GM21619 (cell line): ENCODE measurements around the gene DAND5.
A peak's percentile ranks its signal among the peaks of the same experiment; 100 is the strongest.
"Not testable (repeated sequence)": the region's sequence is repeated elsewhere in the genome, so short reads cannot be mapped to it uniquely, and the experiment has no call there.

Experiments
- ATAC-seq: cut with Tn5 transposase; IDR thresholded peaks from one replicate; pipeline ENCODE4 v1.9.1; 2021; ENCODE audit not compliant: unreplicated experiment

DAND5 gene

DNA sequence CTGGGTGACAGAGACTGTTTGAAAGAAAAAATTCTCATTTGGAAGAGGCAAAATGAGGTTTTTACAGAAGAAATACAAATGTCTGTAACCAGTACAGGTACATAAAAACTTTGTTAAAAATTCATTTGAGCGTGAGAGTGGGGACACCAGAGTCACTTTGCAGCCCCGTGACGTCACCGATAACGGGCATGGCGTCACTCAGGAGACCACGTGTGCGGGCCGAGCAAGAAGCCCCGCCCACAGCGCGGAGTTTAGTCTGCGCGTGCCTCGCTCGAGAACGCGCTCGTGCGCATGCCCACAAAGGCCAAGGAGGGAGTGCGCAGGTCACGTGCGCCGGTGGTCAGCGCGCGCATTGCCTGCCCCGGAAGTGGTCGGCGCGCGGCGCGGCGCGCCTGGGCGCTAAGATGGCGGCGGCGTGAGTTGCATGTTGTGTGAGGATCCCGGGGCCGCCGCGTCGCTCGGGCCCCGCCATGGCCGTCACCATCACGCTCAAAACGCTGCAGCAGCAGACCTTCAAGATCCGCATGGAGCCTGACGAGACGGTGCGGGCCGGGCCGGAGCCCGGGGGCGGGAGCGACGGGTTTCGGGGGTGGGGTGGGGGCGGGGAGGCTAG lies 23.8 kb upstream of the DAND5 start, which contains the start of gene RAD23A:
Gene RAD23A (plus strand): TSS at position 384 of the 613 bp plus-strand sequence. CDS start 87 bp downstream, at position 471.
- peak; percentile 68 for ATAC-seq

DNA sequence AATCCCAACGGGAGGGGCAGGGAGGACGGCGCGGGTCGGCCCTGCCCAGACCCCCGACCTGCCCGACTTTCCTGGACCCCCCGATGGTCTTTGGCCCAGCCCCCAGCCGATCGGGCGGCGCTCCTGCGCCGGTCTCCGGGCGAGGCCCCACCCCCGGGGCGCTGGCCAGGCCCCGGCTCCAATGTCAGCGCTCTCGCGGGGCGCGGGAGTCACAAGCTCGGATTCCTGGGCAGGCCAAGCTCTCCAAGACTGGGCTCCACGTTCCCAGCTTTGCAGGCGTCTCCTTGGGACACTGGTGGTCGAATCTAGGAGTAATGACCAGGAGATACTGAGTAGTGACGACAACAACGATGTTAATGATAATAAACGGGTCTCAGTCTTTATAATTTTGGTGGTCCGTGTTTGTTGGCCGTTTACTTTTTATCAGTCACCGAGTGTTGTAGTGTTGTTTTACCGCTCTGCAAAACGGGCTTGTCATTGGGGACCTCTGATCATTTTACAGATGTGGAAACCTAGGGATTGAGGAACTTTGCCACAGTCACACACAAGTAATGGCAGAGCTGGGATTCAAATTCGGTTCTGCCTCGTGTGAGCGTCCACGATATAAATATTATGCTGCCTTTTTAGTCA lies 23.2 kb upstream of the DAND5 start:
- peak; percentile 35 for ATAC-seq

DNA sequence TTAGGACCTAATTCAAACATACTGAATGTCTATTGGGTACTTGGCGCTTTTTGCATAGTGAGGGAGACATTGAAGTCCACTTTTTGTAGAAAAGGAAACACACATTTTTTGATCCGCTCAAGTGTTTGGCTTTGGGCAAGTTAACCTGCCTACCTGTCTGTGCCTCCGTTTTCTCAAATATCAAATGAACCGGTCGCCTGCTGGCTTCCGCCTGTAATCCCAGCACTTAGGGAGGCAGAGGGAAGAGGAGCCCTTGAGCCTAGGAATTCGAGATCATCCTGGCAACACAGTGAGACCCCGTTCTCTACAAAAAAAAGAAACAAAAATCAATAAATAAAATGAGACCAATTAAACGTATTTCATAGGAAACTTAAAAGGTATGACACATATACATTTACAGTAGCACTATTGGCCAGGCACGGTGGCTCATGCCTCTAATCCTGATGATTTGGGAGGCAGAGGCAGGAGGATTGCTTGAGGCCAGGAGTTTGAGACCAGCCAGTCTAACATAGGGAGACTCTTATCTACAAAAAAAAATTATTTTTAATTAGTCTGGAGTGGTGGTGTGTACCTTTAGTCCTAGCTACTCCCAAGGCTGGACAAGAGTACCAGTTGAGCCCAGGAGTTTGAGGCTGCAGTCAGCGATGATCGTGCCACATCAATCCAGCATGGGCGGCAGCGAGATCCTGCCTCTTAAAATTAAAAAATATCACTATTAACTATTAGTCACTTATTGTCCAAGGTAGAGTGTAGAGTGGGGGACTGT lies 22.5 kb upstream of the DAND5 start:
- no peak for ATAC-seq

DNA sequence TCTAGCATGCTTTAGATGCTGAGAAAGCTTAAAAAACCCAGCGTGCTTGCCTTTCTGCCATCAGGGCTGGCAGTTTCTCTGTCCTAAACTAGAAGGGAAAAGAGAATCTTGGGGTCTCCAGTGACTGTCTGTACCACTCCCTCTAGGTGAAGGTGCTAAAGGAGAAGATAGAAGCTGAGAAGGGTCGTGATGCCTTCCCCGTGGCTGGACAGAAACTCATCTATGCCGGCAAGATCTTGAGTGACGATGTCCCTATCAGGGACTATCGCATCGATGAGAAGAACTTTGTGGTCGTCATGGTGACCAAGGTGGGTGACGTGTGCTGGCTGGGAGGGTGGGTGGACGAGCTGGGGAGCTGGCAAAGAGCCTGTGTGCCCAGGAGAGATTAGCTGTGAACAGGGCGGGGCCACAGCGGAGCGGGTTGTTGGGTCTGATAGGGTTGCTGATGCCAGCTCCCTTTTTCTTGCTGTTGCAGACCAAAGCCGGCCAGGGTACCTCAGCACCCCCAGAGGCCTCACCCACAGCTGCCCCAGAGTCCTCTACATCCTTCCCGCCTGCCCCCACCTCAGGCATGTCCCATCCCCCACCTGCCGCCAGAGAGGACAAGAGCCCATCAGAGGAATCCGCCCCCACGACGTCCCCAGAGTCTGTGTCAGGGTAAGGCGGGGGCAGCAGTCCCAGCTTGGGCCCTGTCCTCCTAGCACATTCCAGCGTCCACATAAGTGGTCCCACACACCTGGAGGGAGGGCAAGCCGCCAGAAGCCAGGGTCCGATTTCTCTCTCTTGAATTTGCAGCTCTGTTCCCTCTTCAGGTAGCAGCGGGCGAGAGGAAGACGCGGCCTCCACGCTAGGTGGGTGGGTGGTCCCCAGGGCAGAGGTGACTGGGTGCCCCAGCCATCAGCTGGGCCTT lies 21.4 kb upstream of the DAND5 start:
- no peak for ATAC-seq

DNA sequence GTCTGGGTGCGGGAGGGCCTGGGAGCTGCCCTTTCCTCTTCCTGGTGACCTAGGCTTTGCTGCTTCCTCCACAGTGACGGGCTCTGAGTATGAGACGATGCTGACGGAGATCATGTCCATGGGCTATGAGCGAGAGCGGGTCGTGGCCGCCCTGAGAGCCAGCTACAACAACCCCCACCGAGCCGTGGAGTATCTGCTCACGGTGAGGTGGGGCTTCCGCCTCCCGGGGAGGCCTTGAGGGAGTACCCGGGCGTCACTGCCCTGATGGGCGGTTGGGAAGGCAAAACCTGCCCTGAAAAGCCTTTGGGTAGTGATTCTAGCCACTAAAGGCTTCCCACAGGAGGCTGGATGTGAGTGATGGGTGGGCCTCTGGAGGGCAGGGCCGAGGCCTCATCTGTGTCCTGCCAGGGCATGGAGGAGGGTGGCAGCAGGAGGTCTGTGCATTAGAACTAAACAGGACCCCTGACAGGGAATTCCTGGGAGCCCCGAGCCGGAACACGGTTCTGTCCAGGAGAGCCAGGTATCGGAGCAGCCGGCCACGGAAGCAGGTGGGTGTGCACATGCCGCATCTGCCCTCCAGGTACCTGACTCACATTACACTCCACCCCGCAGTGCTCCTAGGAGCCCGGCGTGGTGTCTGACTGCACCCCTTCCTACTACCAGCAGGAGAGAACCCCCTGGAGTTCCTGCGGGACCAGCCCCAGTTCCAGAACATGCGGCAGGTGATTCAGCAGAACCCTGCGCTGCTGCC lies 20.6 kb upstream of the DAND5 start:
- ATAC-seq: no peak

DNA sequence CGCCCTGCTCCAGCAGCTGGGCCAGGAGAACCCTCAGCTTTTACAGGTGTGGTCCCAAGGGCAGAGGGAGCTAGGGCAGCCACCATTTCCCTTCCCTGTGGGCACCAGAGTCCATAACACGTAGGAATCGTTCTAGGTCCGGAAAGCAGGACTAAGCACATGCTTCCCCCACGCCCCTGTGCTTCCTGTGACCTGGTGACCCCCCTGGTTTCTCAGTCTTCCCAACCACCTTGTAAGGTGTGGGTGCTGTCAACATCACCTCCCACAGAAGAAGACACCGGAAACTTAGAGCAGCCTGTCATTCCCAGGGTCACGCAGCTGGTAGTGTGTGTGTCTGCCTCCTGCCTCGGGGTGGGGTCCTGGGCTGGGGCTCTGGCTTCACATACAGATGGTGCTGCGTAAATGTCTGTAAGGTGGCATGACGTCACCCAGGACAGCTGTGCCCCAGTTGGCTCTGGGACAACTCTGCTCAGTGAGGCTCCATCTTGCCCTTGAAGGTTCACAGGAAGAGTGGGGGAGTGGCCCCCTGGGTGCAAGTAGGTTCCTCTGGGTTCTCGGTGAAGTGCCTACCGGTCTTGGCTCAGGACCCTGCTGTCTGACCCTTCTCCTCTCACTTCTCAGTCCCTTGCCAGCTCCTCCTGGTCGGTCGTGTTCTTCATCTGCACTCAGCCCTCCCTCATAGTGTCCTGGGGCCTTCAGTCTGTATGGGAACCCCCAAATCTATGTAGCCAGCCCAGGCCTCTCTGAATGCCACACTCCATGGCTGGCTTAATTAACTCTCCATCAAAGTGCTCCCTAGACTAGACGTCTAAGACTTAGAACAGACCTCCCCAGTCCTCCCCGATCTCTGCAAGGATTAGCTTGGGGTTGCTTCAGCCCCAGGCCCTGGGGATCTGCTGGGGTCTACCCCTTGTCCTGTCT lies 19.8 kb upstream of the DAND5 start:
- ATAC-seq: no peak

DNA sequence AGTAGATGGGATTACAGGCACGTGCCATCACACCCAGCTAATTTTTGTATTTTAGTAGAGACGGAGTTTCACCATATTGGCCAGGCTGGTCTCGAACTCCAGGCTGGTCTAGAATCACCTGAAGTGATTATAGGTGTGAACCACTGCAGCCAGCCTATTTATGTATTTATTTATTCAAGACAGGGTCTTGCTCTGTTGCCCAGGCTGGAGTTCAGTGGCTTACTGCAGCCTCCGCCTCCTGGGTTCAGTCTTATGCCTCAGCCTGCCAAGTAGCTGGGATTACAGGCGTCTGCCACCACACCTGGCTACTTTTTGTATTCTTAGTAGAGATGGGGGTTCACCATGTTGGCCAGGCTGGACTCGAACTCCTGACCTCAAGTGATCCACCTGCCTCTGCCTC lies 17.3 kb upstream of the DAND5 start:
- not testable (repeated sequence) for ATAC-seq

DNA sequence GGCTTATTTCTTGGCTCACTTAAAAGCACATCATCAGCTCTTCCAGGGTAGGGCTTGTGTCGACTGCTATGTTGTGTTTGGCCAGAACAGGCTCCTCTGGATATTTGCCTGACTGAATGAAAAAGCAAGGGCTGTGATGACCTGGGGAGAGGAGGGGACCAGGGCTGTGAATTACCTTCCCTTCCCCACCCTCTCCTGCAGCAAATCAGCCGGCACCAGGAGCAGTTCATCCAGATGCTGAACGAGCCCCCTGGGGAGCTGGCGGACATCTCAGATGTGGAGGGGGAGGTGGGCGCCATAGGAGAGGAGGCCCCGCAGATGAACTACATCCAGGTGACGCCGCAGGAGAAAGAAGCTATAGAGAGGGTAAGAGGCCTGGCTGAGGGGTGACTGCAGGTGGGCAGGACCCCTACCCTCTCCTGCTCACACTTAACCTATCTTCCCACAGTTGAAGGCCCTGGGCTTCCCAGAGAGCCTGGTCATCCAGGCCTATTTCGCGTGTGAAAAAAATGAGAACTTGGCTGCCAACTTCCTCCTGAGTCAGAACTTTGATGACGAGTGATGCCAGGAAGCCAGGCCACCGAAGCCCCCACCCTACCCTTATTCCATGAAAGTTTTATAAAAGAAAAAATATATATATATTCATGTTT lies 16.8 kb upstream of the DAND5 start:
- ATAC-seq: no peak

DNA sequence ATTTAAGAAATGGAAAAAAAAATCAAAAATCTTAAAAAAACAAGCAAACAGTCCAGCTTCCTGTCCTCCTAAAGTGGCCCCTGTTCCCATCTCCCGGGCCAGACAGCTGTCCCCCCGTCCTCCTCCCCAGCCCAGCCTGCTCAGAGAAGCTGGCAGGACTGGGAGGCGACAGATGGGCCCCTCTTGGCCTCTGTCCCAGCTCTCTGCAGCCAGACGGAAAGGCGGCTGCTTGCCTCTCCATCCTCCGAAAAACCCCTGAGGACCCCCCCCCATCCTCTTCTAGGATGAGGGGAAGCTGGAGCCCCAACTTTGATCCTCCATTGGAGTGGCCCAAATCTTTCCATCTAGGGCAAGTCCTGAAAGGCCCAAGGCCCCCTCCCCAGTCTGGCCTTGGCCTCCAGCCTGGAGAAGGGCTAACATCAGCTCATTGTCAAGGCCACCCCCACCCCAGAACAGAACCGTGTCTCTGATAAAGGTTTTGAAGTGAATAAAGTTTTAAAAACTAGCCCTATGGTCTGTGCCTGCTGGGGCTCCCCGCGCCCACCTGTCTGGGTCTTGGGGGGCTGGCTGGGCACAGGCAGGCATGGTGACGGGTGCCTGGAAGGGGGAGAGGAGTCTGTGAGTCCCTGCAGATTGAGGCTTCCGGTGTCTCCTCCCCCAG lies 16.1 kb upstream of the DAND5 start:
- no peak for ATAC-seq

DNA sequence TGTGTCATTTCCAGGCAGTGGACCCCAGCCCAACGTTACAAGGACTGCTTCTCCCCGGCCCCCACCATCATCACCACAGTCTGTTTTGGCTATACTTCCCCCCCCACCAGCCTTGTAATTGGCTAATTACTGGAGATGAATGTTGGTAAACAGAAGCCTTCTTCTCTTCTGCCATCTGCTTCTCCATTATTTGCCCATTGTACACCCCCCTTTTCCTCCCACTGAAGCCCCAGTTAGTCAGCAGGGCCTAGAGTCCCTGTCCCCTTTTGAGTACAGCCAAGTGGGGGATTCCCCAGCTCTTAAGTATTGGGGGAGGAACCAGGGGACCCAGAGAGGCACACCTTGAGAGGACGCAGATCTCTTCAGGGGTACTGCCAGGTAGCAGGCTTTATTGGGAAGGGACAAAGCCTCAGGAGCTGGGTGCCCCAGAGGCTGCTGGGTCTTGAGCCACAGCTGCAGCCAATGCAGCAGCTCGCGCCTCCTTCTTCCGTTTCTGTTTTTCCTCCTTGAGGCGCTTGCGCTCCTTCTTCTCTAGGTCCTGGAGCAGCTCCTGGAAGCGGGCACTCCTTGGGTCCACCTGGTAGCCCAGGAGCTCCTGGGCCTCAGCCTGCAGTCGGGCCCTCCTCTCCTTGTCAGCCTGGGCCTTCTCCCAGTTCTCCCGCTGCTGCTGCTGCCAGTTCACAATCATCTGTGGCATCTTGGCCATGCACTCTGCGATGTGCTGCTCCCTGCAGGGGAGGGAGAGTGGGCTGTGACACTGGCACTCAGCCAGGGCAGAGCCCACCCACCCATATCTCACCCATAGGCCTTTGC lies 15.4 kb upstream of the DAND5 start:
- no peak for ATAC-seq

DNA sequence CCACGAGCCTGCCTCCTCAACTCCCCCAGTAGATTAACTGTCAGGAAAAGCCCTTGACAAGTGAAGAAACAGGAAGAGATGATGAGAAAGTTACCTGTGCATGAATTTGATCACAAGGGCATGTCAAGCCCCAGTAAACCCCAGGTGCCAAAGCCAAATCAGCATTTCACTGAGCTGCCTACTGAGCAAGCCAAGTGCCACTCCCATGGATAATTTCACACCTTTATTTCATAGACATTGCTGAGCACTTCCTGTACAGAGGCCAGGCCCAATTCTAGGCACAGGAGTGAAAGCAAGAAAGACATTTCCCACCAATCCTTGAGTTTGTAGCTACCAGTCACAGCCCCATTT lies 14.8 kb upstream of the DAND5 start:
- ATAC-seq: no peak

DNA sequence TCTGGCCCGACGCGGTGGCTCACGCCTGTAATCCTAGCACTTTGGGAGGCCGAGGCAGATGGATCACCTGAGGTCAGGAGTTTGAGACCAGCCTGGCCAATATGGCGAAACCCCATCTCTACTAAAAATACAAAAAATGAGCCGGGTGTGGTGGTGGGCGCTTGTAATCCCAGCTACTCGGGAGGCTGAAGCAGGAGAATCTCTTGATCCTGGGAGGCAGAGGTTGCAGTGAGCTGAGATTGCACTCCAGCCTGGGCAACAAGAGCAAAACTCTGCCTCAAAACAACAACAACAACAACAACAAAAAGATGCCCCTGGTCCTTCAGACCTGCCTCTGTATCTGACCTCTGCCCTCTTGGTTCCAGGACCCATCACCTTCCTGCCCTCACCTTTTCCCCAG lies 13.8 kb upstream of the DAND5 start:
- ATAC-seq: not testable (repeated sequence)

DNA sequence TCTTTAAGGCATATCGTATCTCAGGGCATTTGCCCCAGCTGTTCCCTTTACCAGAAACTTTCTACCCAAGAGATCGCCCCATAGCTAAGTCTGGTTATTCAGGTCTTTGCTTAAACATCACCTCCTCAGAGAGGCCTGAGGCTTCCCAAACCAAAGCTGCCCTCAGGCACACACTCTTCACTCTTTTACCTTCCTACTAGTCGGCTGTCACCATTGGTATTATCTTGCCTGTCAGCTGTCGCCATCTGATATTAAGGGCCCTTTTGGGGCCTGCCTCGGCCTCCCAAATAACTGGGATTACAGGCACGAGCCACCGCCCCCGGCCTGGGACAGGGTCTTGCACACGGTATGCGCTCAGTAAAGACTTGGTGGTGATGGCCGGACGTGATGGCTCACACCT lies 13.4 kb upstream of the DAND5 start:
- no peak for ATAC-seq

DNA sequence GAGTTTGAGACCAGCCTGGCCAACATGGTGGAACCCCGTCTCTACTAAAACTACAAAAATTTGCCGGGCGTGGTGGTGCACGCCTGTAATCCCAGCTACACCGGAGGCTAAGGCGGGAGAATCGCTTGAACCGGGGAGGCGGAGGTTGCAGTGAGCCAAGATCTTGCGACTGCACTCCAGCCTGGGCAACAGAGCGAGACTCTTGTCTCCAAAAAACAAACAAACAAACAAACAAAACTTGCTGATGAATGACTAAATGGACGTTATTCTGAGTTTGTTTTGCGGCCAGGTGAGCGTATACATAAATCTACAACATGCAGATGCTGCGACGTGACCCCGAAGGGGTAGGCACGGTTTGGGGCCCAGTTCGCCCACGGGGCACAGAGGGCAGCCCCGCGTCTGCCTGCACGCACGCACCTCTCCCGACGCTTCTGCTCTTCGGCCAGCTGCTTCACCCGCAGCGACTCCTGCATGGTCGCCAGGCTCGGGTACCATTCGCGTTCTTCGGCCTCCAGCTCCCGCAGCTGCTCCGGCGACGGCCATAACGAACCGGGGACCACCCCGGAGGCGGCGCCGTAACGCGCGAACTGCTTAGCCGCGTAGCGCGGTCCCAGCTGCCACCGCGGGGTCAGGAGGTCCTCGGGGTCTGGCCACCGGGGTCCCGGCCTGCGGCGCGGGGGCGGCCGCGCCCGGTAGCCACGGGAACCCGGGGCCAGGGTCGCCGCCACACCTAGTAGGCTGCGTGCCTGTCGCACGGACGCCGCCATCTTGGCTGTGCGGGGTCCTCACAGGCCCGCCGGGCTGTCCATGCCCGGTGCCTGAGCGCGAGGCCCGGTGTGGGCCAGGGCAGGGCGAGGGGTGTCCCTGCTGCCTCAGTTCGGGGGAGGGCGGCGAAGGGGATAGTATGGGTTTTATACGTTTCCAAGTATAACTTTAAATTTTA lies 12.7 kb upstream of the DAND5 start, which contains the start of gene GADD45GIP1:
Gene GADD45GIP1 (minus strand): TSS at position 778 of the 943 bp plus-strand sequence. CDS start 11 bp downstream, at position 767.
- peak; percentile 73 for ATAC-seq

DNA sequence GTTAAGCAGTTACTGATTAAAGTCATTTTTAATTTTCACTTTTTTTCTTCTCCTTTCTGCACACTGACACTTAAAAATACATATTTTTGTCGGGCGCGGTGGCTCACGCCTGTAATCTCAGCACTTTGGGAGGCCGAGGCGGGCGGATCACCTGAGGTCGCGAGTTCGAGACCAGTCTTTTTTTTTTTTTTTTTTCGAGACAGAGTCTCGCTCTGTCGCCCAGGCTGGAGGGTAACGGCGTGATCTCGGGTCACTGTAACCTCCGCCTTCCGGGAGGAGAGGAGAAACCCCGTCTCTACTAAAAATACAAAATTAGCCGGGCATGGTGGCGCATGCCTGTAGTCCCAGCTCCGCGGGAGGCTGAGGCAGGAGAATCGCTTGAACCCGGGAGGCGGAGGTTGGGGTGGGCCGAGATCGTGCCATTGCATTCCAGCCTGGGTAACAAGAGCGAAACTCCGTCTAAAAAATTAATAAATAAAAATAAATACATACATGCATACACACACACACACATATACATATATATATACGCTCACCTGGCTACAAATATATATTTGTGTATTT lies 11.9 kb upstream of the DAND5 start:
- ATAC-seq: not testable (repeated sequence)

DNA sequence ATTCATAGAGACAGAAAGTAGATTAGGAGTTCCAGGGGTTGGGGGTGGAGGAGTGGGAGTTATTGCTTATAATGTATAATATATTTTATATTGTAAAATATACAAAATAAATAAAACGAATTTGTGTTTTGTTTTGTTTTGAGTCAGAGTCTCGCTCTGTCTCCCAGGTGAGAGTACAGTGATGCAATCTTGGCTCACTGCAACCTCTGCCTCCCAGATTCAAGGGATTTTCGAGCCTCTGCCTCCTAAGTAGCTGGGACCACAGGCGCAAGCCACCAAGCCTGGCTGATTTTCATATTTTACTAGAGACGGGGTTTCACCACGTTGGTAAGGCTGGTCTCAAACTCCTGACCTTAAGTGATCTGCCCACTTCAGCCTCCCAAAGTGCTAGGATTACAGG lies 9.9 kb upstream of the DAND5 start:
- no peak for ATAC-seq
